DND-41 (cell line): ENCODE measurements around the gene RTN1.

Source experiments
- ATAC-seq: fragments of 200-7000 bp; cut with Tn5 transposase; 3 replicates; pipeline ENCODE4 v1.9.1; 2021; ENCODE audit warnings: low read depth; ENCODE audit not compliant: insufficient read depth
- DNase-seq: peaks from one replicate; pipeline ENCODE4 v3.0.0-alpha.2; 2020
- H2AFZ ChIP-seq: 2 replicates; pipeline ENCODE4 v1.6.0; 2012; ENCODE audit warnings: low read depth, low read length
- H3K27ac ChIP-seq: 2 replicates; pipeline ENCODE4 v1.5.1; 2012; ENCODE audit warnings: low read length, inconsistent platforms
- H3K27me3 ChIP-seq: fragments of 200-600 bp; sonication (generic); 2 replicates; pipeline ENCODE4 v1.6.0; 2012; ENCODE audit warnings: low read length, mild to moderate bottlenecking, inconsistent platforms; ENCODE audit not compliant: insufficient read depth, poor library complexity
- H3K36me3 ChIP-seq: 2 replicates; pipeline ENCODE4 v1.5.1; 2012; ENCODE audit warnings: low read length, inconsistent platforms; ENCODE audit not compliant: insufficient read depth
- H3K4me1 ChIP-seq: 2 replicates; pipeline ENCODE4 v1.5.1; 2012; ENCODE audit warnings: mild to moderate bottlenecking, low read length; ENCODE audit not compliant: insufficient read depth
- H3K4me2 ChIP-seq: 2 replicates; pipeline ENCODE4 v1.6.0; 2012; ENCODE audit warnings: mild to moderate bottlenecking, moderate library complexity, low read length, inconsistent platforms; ENCODE audit not compliant: insufficient read depth
- H3K4me3 ChIP-seq, 2 experiments: fragments of 200-600 bp in 1 of 2; shearing (Covaris generic) in 1 of 2; 2 replicates each; pipeline ENCODE4 v1.5.1; 2012 to 2016; ENCODE audit warnings: inconsistent platforms in 2 of 2, low read length in 2 of 2, mild to moderate bottlenecking in 2 of 2, low read depth in 1 of 2, moderate library complexity in 1 of 2
- H3K79me2 ChIP-seq: 2 replicates; pipeline ENCODE4 v1.6.0; 2012; ENCODE audit warnings: low read length, inconsistent platforms; ENCODE audit not compliant: insufficient read depth
- H3K9ac ChIP-seq: 2 replicates; pipeline ENCODE4 v1.6.0; 2012; ENCODE audit warnings: low read depth, mild to moderate bottlenecking, inconsistent platforms, low read length, moderate library complexity
- H3K9me3 ChIP-seq: 2 replicates; pipeline ENCODE4 v1.5.1; 2012; ENCODE audit warnings: low read length, moderate library complexity, mild to moderate bottlenecking, inconsistent platforms; ENCODE audit not compliant: insufficient read depth, severe bottlenecking
- H4K20me1 ChIP-seq: 2 replicates; pipeline ENCODE4 v1.6.0; 2012; ENCODE audit warnings: low read length; ENCODE audit not compliant: insufficient read depth
- CTCF ChIP-seq: IDR thresholded peaks from 2 replicates; pipeline ENCODE4 v1.5.1; 2012; ENCODE audit warnings: borderline replicate concordance, low read length, moderate library complexity, mild to moderate bottlenecking; ENCODE audit not compliant: poor library complexity, severe bottlenecking; ENCODE audit errors: extremely low read depth
- EZH2 ChIP-seq: IDR thresholded peaks from 3 replicates; pipeline ENCODE4 v1.6.1; 2012; ENCODE audit warnings: borderline replicate concordance, low read depth, mild to moderate bottlenecking, moderate library complexity, low read length, inconsistent platforms; ENCODE audit not compliant: severe bottlenecking

RTN1 gene

GRCh38 chr14:59627011-59627520, 243.5 kb downstream of the RTN1 start:
- no peak overlapping the region for H3K4me3 ChIP-seq
- no peak for DNase-seq
- H3K79me2 ChIP-seq = no peaks in the 10 kb centered on the region
- H3K36me3 ChIP-seq = no peaks in the 10 kb centered on the region
- TF ChIP-seq CTCF (no peak), EZH2 (no peak)
- no peaks in the 10 kb centered on the region for H3K27me3 ChIP-seq
- H3K4me1 ChIP-seq = no peaks in the 10 kb centered on the region
- no peak for ATAC-seq
- H4K20me1 ChIP-seq = no peaks in the 10 kb centered on the region
- H3K4me2 ChIP-seq = no peak overlapping the region
- H2AFZ ChIP-seq = no peak overlapping the region
- H3K9ac ChIP-seq = no peak overlapping the region
- H3K27ac ChIP-seq = no peak overlapping the region
- no peaks in the 10 kb centered on the region for H3K9me3 ChIP-seq

- Histone ChIP-seq H3K9ac (no peak overlapping the region), H3K79me2 (no peaks in the 10 kb centered on the region), H3K4me1 (no peaks in the 10 kb centered on the region), H3K36me3 (no peaks in the 10 kb centered on the region), H3K9me3 (no peaks in the 10 kb centered on the region), H3K4me2 (no peak overlapping the region), H4K20me1 (no peaks in the 10 kb centered on the region), H3K27ac (no peak overlapping the region), H3K4me3 (no peak overlapping the region), H2AFZ (no peak overlapping the region), H3K27me3 (peaks cover 2% of the 10 kb centered on the region)
- no peak for DNase-seq
- no peak for TF ChIP-seq CTCF
- TF ChIP-seq EZH2 = no peak
- ATAC-seq = no peak
Measured at GRCh38 chr14:59622631-59623030, 247.9 kb downstream of the RTN1 start.

GRCh38 chr14:59619061-59619460, 251.5 kb downstream of the RTN1 start:
- Histone ChIP-seq H3K27ac (no peak overlapping the region), H2AFZ (no peak overlapping the region), H3K79me2 (no peaks in the 10 kb centered on the region), H4K20me1 (no peaks in the 10 kb centered on the region), H3K4me3 (no peak overlapping the region), H3K4me2 (no peak overlapping the region), H3K36me3 (no peaks in the 10 kb centered on the region), H3K9ac (no peak overlapping the region), H3K27me3 (peaks cover 2% of the 10 kb centered on the region), H3K9me3 (no peaks in the 10 kb centered on the region), H3K4me1 (no peaks in the 10 kb centered on the region)
- no peak for DNase-seq
- ATAC-seq = no peak
- TF ChIP-seq EZH2 (no peak), CTCF (no peak)

GRCh38 chr14:59601056-59601455, 269.5 kb downstream of the RTN1 start:
- Histone ChIP-seq H2AFZ (no peak overlapping the region), H3K9ac (no peak overlapping the region), H3K4me1 (no peaks in the 10 kb centered on the region), H4K20me1 (no peaks in the 10 kb centered on the region), H3K79me2 (no peaks in the 10 kb centered on the region), H3K4me3 (no peak overlapping the region), H3K27me3 (peaks cover 9% of the 10 kb centered on the region), H3K36me3 (no peaks in the 10 kb centered on the region), H3K4me2 (no peak overlapping the region), H3K27ac (no peak overlapping the region), H3K9me3 (no peaks in the 10 kb centered on the region)
- ATAC-seq (no peak), DNase-seq (no peak)
- no peak for TF ChIP-seq EZH2
- no peak for TF ChIP-seq CTCF
